ENCODE results near the gene TTC9B.

Gene TTC9B

DNA sequence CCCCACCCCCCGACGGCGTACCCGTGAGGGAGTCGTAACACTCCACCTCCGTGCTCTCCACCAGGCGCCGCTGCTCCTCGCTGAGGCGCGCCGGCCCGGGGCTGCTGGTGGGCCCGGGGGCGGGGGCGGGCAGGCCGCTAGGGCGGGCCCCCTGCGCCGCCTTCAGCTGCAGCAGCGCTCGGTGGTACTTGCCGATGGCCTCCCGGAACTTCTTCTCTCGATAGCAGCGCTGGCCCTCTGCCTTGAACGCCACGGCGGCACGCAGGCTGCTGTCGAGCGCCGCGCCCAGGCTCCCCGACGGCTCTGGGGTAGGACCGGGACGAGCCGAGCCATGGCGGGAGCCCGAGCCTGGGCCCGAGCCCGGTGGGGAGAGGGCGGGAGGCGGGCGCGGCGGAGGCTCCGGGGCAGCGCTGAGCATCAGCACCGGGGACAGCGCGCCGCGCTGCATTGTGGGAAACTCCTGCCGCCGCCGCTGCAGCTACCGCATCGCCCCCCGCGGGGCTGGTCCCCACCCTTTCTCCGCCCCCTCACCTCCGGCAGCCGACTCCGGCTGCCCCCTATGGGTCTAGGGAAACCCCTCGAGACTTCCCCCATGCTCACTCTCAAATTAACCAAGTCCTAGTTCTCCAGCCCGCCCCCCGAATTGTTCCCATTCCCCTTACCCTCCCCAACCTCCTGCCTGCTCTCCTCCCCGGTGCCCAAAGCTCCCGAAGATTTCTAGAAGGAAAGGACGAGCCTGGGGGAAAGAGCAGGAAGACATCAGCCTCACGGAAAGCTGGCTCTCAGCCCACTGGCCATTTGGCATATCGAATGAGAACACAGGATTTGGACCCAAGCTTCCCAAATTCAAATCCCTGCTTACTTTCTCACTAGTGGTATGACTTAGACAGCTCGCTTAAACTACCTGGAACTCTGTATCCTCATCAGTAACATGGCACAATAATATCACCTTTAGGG lies at the start of gene TTC9B:
TSS of gene TTC9B (minus strand) at position 451 of the 957 bp plus-strand sequence. CDS start at position 448, 3 bp downstream.
- TF ChIP-seq EZH2 (IDR thresholded peaks at IDR 0.05) (no peak), POLR2AphosphoS5 (IDR thresholded peaks at IDR 0.05; ENCODE audit: borderline replicate concordance, low read depth, low read length) (no peak), FOXP2 (optimal IDR thresholded peaks at IDR 0.05; ENCODE audit: control extremely low read depth, extremely low read length, insufficient read depth) (no peak)
- Histone ChIP-seq H3K9me3 (ENCODE audit: low read depth, low read length) (no peaks in the 10 kb centered on the region), H3K36me3 (ENCODE audit: insufficient read depth, low read length) (no peaks in the 10 kb centered on the region), H3K27ac (no peak within 1 kb of the TSS), H3K4me3 (no peak within 1 kb of the TSS), H3K9ac (ENCODE audit: insufficient read length) (no peak within 1 kb of the TSS)
- no peak for DNase-seq (ENCODE audit: low read depth, low spot score)

DNA sequence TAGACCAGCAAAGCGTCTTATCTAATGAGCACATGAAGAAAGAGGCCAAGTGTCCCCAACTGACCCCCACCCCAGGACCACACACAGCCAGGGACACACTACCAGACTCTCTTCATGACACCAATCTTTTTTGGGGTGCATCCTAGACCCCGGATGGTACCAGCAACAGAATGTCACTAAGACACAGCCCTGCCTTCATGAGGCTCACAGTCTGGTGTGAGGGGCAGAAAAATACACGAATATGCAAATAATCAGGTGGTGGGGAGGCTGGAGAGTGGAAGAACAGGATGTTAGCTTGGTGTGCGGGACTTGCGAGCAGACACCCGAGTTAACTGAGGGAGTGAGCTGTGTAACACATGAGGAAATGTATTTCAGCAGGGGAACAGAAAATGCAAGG lies 49.4 kb upstream of the TTC9B start:
- Histone ChIP-seq H3K27ac (no peak overlapping the region), H3K4me3 (no peak overlapping the region), H3K36me3 (ENCODE audit: insufficient read depth, low read length) (peaks cover 15% of the 10 kb centered on the region; the same call in 1 of the 2 replicates)

GRCh38 chr19:40266912-40267600 lies 48.9 kb upstream of the TTC9B start:
- H3K36me3 ChIP-seq (ENCODE audit: insufficient read depth, low read length) = peaks cover 16% of the 10 kb centered on the region; the same call in 1 of the 2 replicates
- no peaks in the 10 kb centered on the region for H3K9me3 ChIP-seq (ENCODE audit: low read depth, low read length)
- H3K9ac ChIP-seq (ENCODE audit: insufficient read length) = no peak overlapping the region
- no peak overlapping the region for H3K27ac ChIP-seq
- H3K4me3 ChIP-seq = no peak overlapping the region
- no peak for DNase-seq (ENCODE audit: low read depth, low spot score)
- no peak for TF ChIP-seq EZH2 (IDR thresholded peaks at IDR 0.05)
- no peak for TF ChIP-seq FOXP2 (optimal IDR thresholded peaks at IDR 0.05; ENCODE audit: control extremely low read depth, extremely low read length, insufficient read depth)
- TF ChIP-seq POLR2AphosphoS5 (IDR thresholded peaks at IDR 0.05; ENCODE audit: borderline replicate concordance, low read depth, low read length) = no peak

More for the DNA sequence above, 49.4 kb upstream of the TTC9B start:
- no peak for DNase-seq (ENCODE audit: low read depth, low spot score)
- TF ChIP-seq FOXP2 (optimal IDR thresholded peaks at IDR 0.05; ENCODE audit: control extremely low read depth, extremely low read length, insufficient read depth) (no peak), EZH2 (IDR thresholded peaks at IDR 0.05) (no peak), POLR2AphosphoS5 (IDR thresholded peaks at IDR 0.05; ENCODE audit: borderline replicate concordance, low read depth, low read length) (no peak)
- H3K9ac ChIP-seq (ENCODE audit: insufficient read length) = no peak overlapping the region
- no peaks in the 10 kb centered on the region for H3K9me3 ChIP-seq (ENCODE audit: low read depth, low read length)

DNA sequence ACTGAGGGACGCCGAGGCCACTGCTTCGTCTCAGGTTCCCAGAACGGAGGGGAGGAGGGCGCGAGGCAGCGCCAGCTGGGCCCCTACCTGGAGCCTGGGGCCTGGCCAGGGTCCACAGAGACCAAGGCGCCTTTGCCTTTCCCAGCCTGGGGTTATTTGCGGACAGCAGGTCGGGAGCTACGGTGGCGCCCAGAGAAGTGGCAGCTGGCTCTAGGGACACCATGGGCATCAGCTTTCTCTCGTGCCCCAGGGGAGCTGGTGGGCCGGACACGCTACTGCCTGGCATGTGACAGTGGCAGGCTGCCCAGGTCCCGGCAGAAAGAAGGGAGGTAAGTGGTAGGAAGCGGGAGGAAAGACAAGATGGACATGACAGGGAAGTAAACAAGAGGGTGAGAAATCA lies 47.9 kb upstream of the TTC9B start:
- Histone ChIP-seq H3K27ac (no peak overlapping the region), H3K4me3 (no peak overlapping the region), H3K9ac (ENCODE audit: insufficient read length) (no peak overlapping the region), H3K9me3 (ENCODE audit: low read depth, low read length) (no peaks in the 10 kb centered on the region), H3K36me3 (ENCODE audit: insufficient read depth, low read length) (peaks cover 16% of the 10 kb centered on the region; the same call in 1 of the 2 replicates)
- TF ChIP-seq FOXP2 (optimal IDR thresholded peaks at IDR 0.05; ENCODE audit: control extremely low read depth, extremely low read length, insufficient read depth) = no peak
- DNase-seq (ENCODE audit: low read depth, low spot score) = no peak

DNA sequence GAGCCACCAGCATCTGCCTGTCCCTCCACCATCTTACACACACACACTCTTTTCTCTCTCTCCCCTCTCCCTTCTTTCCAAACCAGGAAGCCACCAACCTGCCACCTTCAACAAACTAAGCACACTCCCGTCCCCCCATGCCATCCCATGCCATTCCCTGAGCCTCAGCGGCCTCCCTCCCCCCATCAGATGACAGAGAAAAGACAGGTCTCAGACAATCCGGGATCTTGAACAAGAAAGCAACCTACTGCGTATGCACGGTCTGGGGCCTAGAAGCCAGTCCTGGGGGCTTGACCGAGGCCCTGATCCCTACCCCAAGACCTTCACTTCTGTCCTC lies 47.5 kb upstream of the TTC9B start:
- H3K4me3 ChIP-seq = no peak overlapping the region
- no peak for DNase-seq (ENCODE audit: low read depth, low spot score)
- TF ChIP-seq POLR2AphosphoS5 (IDR thresholded peaks at IDR 0.05; ENCODE audit: borderline replicate concordance, low read depth, low read length) (no peak), EZH2 (IDR thresholded peaks at IDR 0.05) (no peak), FOXP2 (optimal IDR thresholded peaks at IDR 0.05; ENCODE audit: control extremely low read depth, extremely low read length, insufficient read depth) (no peak)
- no peak overlapping the region for H3K9ac ChIP-seq (ENCODE audit: insufficient read length)
- no peak overlapping the region for H3K27ac ChIP-seq
- no peaks in the 10 kb centered on the region for H3K9me3 ChIP-seq (ENCODE audit: low read depth, low read length)
- H3K36me3 ChIP-seq (ENCODE audit: insufficient read depth, low read length) = peaks cover 16% of the 10 kb centered on the region; the same call in 1 of the 2 replicates

GRCh38 chr19:40265055-40265762 lies 47.0 kb upstream of the TTC9B start:
- Histone ChIP-seq H3K9me3 (ENCODE audit: low read depth, low read length) (no peaks in the 10 kb centered on the region), H3K9ac (ENCODE audit: insufficient read length) (no peak overlapping the region), H3K4me3 (no peak overlapping the region), H3K36me3 (ENCODE audit: insufficient read depth, low read length) (peaks cover 16% of the 10 kb centered on the region; the same call in 1 of the 2 replicates), H3K27ac (no peak overlapping the region)
- TF ChIP-seq EZH2 (IDR thresholded peaks at IDR 0.05) (no peak), POLR2AphosphoS5 (IDR thresholded peaks at IDR 0.05; ENCODE audit: borderline replicate concordance, low read depth, low read length) (no peak), FOXP2 (optimal IDR thresholded peaks at IDR 0.05; ENCODE audit: control extremely low read depth, extremely low read length, insufficient read depth) (no peak)
- no peak for DNase-seq (ENCODE audit: low read depth, low spot score)

GRCh38 chr19:40264314-40265054 lies 46.3 kb upstream of the TTC9B start:
- no peak for DNase-seq (ENCODE audit: low read depth, low spot score)
- Histone ChIP-seq H3K4me3 (no peak overlapping the region), H3K27ac (no peak overlapping the region), H3K9ac (ENCODE audit: insufficient read length) (no peak overlapping the region), H3K36me3 (ENCODE audit: insufficient read depth, low read length) (peaks cover 16% of the 10 kb centered on the region; the same call in 1 of the 2 replicates), H3K9me3 (ENCODE audit: low read depth, low read length) (no peaks in the 10 kb centered on the region)
- TF ChIP-seq POLR2AphosphoS5 (IDR thresholded peaks at IDR 0.05; ENCODE audit: borderline replicate concordance, low read depth, low read length) = no peak
- no peak for TF ChIP-seq FOXP2 (optimal IDR thresholded peaks at IDR 0.05; ENCODE audit: control extremely low read depth, extremely low read length, insufficient read depth)
- TF ChIP-seq EZH2 (IDR thresholded peaks at IDR 0.05) = no peak

All from SK-N-MC (cell line).